ENCODE measurements around the gene GPR132.

DNA sequence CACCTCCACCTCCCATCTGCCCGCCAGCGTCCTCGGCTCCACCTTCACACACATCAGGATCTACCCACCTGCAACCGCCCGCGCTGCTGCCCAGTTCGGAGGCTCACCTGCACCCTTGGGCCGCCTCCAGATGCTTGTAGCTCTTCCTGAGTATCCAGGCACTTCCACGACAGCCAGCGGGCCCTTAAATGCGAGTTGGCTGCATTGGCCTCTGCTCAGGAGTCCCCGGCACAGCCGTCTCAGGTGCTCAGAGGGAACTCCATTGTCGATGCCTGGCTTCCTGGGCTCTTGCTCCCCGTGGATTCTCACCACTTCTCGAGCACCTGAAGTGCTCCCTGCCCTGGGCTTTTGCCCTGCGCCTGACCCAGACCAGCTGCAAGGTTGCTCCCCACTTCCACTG is 22.4 kb downstream of the GPR132 start:
- TF ChIP-seq CTCF (IDR thresholded peaks at IDR 0.05) (no peak), POLR2A (IDR thresholded peaks at IDR 0.05) (no peak), POLR2AphosphoS5 (IDR thresholded peaks at IDR 0.05) (no peak), EP300 (IDR thresholded peaks at IDR 0.05) (no peak)
